ENCODE data around the gene VDR.

VDR gene

DNA sequence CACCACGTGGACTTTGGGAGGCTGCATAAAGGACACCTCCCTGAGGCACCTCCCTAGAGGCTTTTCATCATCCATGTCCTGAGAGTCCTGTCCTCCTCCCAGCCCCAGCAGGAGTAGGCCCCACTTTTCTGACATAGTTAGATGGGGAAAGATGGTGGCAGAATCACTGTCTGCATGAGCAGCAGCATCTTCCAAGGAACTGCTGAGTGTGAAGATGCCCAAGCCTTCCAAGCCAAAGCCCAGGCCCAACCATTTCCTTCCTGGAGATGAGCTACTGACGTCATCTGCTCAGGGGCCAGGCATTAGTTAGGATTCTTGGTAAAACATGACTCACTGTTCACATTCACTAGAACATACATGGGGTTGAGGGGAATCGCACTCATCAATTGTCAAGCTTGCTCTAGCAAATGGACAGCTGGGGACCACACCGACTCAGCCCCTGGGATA, 37.3 kb downstream of the VDR start:
- no peak for DNase-seq

DNA sequence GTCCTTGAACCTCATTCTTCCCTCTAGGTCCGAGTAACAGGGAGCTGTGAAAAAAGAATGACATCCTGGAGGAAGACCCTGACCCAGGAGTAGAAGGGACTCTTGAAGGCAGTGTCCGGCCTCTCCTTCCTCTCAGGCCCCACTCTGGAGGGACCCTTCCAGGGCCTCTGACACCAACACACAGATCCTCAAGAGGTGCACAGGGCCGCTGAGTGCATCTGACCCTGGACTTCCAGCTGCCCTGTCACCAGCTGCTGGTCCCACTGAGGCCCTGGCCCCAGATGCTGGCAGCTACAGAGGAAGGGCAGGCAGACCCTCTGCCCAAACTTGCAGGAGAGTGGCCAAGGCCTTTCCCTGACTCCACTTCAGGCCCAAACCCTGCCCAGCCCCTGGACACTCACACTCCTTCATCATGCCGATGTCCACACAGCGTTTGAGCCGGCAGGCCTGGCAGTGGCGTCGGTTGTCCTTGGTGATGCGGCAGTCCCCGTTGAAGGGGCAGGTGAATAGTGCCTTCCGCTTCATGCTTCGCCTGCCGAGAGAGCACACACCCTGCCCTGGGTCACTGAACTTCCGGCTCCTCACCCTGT, 40.1 kb downstream of the VDR start:
- no peak for DNase-seq

DNA sequence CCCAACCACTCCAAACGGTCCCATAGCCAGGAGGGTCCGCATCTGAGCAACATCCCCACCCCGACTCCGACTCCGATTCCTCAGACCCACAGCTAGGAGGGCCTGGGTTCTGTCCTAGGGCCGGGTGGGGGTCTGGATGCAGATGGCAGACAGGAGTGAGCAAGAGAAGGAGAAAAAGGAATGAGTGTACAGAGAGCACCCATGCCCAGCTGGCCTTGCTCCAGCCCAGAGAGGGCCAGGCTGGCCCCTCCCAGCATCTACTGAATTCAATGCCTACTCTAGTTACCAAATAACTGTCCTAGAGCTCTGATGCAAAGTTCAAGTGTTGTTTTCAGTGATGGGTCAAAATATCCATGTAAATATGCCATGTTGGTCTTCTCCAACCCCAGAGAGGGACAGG, 40.8 kb downstream of the VDR start:
- no peak for DNase-seq

DNA sequence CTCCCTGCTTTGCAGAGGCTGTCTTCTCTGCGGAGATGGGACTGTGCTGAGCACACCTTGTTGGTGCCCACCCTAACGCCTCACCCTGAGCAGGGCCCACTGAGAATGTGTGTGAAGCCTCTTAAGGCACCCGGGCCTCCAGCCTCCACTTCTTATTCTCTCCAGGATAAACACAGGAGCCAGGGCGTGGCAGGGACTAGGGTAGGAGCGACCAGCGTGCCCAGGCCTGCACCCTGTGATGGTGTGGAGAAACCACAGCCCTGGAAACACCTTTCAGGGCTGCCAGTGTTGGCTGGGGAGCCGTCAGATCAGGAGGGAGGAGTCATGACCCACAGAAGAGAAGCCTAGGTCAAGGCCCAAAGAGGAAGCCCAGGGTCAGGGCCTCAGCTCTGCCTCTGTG, 41.3 kb downstream of the VDR start:
- no peak for DNase-seq

DNA sequence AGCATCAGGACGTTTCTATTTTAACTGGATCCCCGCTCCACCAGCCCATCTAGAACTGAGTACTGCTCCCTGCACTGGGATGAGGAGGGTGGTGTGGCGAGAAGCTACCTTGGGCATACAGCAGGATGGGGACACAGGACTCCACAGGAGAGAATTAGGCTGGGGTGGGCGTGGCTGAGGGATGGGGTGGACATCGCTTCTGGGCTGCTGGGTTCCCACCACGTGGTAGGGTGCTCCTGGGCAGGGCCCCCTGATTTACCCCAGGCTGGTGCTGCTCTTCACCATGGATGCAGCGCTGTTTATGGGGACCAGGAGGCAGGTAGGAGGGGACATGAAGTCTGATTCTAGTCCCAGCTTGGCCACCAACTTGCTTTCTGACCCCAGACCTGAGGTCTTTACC, 41.9 kb downstream of the VDR start:
- no peak for DNase-seq

DNA sequence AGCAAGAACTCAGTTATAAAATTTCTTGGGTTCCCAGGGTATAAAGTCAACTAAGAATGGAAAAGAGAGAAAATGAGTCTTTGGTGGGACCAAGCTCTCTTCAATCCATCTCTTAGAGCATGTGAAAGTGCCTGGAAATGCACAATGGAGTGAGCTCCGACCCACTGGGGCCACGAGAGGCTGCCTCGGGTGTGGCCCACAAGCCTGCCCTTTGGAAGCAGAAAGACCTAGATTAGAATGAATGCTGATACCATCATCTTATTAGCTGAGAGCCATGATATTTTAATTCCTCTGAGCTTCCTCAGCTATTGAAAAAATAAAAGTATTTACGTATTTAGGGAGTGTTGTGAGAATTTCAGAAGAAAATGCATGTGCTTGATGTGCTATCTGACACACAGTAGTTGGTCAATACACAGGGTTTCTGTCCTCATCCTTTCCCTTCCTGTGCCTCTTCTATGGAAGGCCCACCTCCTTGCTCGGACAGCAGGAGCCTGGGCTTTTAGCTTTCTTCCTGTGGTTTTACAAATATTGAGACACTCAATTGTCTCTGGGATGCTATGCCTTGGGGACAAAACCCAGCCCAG, 42.5 kb downstream of the VDR start:
- no peak for DNase-seq

DNA sequence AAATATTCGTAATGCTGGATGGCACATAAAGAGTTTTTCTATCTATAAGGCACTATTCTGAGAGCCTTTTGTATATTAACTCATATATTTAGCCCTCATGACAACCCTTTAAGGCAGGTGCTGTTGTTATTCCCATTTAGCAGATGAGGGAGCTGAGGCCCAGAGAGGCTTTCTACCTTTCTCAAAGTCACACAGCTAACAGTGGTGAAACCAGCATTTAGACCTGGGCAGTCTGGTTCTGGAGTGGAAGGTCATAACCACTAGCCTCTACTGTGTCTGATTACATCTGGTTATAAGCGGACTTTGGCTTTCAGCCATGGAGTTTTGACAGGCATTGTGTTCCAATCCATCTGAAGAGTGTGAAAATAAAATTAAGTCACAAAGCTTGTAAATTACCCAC, 43.9 kb downstream of the VDR start:
- DNase-seq, result no peak

DNA sequence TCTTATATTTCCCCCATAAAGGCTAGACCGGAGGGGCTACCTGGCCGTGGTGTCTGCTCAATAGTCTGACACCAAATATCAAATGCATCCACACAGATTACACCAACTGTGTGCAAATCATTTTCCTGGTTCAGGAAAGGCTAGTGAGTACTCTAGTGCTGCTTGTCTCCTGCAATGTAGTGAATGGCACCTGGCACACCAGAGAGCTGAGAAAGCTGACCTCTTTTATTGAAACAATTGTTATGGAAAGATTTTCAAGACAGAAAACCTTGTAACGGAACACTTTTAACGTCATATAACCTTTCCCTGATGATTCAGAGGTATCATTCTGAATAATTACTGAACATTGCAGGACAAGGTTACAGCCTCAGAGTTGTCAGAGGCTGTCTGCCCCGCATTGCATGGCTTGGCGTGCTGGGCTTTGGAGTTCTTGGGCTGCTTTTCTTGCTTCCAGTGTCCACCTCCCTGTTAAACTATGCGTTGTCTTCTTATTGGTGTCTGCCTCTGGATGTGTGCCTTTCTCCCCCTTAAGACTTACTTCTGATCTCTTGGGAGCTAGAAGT, 44.4 kb downstream of the VDR start:
- no peak for DNase-seq

DNA sequence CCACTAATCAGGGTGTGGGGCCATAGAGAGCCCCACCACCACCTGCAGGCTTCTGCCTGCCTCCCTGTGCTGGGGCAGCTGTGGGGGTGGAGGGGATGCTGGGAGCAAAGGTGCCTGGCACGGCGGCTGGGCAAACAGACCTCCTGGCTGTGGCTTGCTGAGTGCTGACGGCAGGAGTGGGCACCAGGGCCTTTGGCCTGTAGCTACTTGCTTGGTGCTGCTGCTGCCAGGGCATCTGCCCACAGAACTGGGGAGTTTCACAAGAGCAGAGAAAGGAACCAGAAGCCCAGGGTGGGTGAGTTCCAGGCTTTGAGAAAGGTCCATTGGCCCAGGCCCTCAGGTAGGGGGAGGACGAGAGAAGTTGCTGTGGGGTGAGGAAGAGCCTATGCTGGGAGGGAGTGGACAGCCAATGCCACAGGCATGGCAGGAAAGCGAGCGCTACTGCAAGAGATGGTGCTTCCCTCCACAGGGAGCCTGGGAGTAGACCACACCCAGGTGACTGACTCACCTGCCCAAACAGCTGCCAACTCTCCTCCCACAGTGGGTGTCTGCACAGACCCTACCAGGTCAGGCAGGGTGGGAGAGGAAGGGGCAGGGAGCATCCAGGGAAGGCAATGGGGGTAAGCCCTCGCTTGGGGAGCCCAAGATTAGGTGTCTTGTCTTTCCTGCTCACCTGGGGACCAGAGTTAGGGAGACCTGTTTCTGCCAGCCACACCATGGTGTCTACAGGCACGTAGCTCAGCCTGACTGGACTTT, 46.1 kb downstream of the VDR start:
- no peak for DNase-seq

DNA sequence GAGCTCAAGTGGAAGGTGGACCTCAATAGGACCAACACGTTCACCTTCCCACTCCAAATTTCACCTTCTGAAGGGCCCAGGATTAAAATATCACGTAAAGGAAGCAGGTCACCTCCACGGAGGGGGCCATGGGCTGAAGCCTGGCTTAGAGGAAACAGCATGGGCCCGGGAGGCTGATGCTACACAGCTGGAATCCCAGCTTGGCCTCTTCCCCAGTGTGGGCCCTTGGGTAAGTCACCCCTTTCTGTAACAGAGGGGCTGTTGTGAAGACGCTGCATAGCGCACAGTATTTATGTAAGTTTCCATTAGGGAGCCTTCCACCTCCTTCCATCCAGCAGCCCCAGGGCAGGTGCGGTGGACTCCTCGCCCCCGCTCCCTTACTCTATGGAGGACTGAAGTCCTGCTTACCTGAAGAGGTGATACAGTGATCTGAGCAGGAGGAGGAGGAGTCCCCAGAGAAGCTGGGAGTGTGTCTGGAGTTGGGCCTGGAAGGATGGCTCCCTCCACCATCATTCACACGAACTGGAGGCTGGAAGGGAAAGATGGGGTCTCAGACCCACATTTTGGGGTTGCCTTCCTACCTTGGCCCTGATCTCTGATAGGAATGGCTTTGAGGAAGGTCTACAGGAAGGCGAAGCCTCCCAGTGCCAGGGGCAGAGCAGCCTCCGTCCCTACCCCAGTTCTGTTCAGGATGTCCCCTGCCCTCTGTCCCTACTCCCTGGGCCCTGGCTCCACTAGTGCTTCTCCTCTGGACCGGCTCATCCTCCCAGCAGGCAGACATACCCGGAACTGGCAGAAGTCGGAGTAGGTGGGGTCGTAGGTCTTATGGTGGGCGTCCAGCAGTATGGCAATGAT, 47.8 kb downstream of the VDR start:
- no peak for DNase-seq

DNA sequence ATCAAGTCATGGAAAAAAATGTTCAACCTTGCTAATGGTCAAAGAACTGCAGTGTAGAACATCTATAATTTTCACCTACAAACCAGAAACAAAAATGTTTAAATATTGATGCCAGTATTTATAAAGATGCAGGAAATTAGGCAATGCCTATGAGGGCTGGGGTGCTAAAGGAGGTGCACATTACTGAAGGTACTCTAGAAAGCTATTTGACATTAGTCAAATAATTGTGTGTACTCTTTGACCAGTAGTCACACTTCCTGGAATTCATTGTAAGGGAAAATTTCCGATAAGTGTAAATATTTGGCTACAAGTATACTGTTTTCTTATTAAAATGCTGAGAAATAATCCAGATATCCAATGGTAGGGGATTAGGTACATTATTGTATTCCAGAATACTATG, 48.7 kb downstream of the VDR start:
- no peak for DNase-seq

DNA sequence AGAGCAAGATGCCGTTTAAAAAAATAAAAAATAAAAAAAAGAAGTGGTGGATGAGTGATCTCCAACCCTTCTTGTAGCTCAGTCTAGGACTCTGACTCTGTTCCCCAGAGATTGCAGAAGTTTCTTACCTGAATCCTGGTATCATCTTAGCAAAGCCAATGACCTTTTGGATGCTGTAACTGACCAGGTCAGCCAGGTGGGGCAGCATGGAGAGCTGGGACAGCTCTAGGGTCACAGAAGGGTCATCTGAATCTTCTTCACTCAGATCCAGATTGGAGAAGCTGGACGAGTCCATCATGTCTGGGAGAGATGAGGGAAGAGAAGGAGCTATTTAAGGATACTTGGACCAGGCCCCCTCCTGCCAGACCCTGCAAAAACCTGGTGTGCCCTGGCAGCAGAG, 49.3 kb downstream of the VDR start:
- no peak for DNase-seq

DNA sequence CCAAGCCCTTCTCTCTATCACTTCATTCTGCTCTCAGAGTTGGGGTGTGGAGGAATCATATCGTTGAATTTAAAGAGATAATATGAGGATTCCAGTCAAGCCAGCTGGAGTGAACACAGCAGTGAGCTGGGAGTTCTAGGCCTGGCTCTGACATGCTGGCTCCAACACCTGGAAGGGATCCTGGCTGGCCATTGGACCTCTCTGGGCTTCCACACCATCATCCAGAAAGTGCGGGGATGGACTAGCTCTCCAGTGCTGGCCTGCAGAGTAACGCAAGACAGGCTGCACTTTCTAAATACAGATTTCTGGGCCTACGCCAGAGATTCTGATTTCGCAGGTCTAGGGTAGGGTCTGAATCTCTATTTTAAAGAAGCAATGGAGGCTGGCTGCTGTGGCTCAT, 50.3 kb downstream of the VDR start:
- peak; percentile 0 for DNase-seq

DNA sequence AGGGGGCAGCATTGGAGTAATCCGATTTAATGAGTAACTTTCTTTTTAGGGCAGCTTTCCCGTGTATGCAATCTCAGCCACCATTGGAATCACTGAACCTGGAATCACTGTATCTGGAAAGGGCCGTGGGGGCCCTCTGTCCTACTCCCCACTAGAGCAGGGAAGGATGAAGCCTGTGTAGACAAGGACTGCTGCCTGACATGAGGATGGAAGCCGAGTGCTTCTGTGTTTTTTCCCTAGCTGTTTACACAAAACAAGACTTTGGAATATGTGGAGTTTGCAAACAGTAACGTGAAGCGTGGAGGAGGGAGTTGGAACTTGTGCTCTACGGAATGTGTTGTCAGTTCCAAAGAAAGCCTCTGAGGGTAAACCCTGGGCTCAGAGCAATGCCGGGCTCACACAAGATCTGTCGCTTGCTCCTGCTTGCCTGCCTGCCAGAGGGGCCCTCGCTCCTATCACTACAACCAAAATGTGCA, 52.7 kb downstream of the VDR start:
- no peak for DNase-seq

DNA sequence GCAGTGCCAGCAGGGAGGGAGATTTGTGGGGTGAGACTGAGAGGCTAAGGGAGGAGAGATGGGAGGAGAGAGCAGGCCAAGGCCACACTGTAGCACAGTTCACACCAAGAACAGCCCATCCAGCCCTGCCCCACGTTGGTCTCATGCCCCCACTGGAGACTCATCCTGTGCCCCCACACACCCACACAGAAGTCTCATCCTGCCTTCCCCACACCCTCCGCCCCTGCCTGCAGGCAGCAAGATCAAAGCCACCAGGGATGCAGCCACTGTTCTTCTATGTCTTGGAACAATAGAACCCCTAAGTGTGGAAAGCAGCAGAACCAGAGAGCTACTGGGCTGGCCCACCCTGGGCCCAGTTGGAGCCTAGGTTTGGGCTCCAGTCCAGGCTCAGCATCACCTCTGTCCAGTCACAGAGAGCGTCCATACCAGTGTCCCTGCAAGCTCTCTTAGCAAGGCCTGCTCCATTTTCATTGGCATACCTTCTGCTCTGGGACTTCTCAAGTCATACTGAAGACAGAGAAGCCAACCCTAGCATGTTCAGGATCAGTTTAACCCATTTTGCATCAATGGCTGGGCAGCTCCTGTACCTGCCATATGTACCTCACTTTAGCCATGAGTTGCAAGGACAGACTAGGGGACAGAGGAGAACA, 53.4 kb downstream of the VDR start:
- DNase-seq, result no peak

DNA sequence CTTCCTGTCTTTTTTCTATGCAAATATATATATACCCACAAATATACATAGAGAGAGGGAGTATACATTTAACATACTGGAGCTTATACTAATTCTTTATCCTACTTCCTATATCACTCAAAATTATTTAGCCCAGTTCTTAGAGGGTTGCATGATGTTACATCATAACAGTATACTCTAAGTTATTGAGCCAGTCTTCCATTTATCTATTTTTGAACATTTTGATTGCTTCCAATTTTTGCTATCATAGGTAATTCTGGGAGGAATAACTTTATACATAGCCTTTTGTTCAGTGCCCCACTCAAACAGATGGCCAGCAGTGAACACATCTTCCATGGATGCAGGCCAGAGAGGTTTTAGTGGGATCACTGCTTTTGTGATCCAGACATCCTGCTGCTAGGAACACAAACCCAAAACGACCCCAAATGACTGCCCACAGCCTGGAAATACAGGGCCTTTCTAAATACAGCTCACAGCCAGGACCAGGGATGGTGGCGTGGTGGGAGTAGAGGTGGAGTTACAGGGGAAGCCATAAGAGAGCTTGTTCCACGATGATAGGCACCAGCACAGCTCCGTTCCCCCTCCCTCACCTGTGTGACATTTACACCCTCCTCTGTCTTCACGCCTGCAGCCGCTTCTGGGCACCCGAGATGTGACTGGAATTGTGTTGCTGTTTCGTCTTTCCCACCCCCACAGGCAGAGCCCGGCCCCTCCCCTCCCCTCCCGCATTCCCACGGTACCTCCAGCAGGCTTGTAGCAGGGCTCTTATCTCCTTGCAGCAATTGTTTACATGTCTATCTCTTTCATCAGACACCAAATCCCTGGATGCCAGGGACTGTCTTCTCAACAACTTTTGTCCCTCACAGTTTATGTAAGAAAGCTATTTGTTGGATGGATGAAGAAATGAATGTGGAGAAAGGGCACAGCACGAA, 54.4 kb downstream of the VDR start:
- DNase-seq, result no peak

DNA sequence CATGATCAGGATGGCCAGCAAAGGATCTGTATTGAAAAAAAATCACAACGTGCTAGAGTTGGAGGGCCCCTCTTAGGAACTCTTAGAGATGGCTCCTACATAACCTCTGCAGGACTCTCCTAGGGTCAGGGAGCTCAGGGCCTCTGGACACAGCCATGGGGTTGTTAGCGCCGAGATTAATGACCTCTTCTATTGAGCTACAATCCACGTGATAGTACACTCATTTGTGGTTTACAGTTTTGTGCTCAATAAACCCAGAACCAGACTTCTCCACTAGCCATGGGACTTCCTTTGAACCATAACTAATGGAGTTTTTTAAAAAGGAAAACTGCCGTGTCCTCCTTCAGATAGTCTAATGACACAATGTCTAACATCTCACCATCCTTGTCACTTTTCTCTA, 55.5 kb downstream of the VDR start:
- no peak for DNase-seq

DNA sequence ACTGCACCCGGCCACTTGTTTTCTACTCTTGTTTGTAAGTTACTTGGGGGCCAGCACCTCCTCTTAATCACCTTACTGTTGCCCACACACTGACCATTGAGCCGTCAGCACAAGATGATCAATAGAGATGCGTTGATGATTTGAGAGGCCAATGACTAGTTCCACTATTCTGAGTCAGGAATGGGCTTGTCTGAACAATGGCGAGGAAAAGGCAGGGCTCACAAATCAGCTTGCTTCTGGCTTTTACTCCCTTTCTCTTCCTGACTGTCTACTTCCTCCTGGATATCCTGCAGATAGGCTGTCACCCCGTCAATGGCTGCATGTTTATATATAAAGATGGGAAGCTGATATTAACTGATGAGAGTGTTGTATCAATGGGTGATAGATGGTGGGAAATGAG, 55.9 kb downstream of the VDR start:
- DNase-seq, result no peak

DNA sequence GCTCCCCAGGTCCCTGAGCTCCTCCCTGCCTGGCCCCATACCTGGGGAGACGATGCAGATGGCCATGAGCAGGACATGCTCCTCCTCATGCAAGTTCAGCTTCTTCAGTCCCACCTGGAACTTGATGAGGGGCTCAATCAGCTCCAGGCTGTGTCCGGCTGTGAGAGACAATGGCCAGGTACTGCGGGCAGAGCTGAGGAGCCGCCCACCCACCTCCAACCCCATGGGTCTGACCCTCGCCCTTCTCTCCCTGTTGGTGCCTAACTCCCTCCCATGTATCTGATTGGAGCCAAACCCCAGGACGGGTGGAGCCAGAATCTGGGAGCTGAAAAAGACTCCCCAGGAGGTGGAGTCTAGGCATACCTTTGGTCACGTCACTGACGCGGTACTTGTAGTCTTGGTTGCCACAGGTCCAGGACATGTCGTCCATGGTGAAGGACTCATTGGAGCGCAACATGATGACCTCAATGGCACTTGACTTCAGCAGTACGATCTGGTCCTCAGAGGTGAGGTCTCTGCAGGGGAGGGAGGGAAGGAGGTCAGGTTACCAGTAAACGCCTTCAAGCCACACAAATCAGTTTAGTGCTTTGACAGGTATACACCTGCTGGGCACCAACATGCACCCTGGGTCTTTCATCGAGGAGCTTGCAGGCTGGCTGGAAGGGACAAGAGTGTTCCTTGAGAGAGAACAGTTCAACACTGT, 58.3 kb downstream of the VDR start:
- DNase-seq, result no peak

DNA sequence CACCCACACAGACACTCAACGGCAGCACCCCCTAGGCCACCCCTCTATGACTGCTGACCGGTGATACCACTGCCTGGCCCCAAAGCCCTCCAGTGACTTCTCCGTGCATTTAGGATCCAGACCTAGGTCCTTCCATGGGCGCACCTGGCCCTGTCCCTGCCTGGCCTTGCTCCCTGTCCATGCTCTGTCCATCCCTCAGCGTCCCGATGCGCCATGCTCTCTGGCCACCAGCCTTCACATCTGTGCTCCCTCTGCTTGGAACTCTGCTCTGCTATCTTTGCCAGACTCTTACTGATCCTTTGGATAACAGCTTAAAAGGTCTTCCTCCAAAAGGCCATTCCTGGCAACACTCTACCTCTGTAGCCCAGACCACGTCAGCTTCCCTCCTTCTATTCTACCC, 59.7 kb downstream of the VDR start:
- no peak for DNase-seq
